HCT116 (cell line): ENCODE results near the gene WDR64. TPM values are rescaled to one million over a fixed set of nuclear protein-coding genes. Genes with fewer than 3 reads are reported as not detected.
A peak's percentile ranks its signal among the peaks of the same experiment; 100 is the strongest.

ENCODE experiments used
- ATAC-seq: fragments of 200-7000 bp; cut with Tn5 transposase; 2 replicates; pipeline ENCODE4 v1.9.1; 2020; ENCODE audit warnings: mild to moderate bottlenecking, moderate library complexity
- BruUV-seq: library from RNA; stranded (reverse); fragments of 400-500 nt; replicated peaks from 2 replicates; lab custom pipeline; 2021; lab: Mats Ljungman, UMichigan
- CTCF ChIA-PET: fragments of 300-600 bp; sonication (Branson Sonifier 250); formaldehyde crosslinking; loops from one replicate; lab custom pipeline; 2021; ENCODE audit warnings: antibody characterized with exemption; lab: Charles Lee
- POLR2A ChIA-PET: fragments of 300-600, 350-600 bp; sonication (Branson Sonifier 250); formaldehyde crosslinking; loops from one replicate; lab custom pipeline; 2021; ENCODE audit warnings: antibody characterized with exemption; lab: Charles Lee
- RAD21 ChIA-PET, 2 experiments: fragments of 300-600 bp; sonication (Branson Sonifier 250); formaldehyde crosslinking; loops; one replicate each; lab custom pipeline; 2023; ENCODE audit warnings: low total read pairs in 2 of 2; ENCODE audit not compliant: uncharacterized antibody in 2 of 2, unreplicated experiment in 2 of 2, low non-redundant PET in 1 of 2; lab: Charles Lee
- DNase-seq: peaks from one replicate; pipeline ENCODE4 v3.0.0-alpha.2; 2010; ENCODE audit warnings: low read depth, low spot score
- H2AFZ ChIP-seq: fragments of 200-600 bp; shearing (Covaris generic), sonication (generic); 2 replicates; pipeline ENCODE4 v1.6.1; 2017; ENCODE audit warnings: low read depth, mixed run types, mixed read lengths, antibody characterized with exemption, low read length; ENCODE audit not compliant: poor library complexity, severe bottlenecking
- H3K27ac ChIP-seq: 2 replicates; pipeline ENCODE4 v1.5.1; 2012; ENCODE audit warnings: low read depth, low read length
- H3K27me3 ChIP-seq: fragments of 200-600 bp; sonication (generic); 2 replicates; pipeline ENCODE4 v1.6.1; 2016; ENCODE audit warnings: mixed run types, low read length, mixed read lengths; ENCODE audit not compliant: insufficient read depth
- H3K36me3 ChIP-seq, 2 experiments: fragments of 200-500 bp in 1 of 2; fragments of 200-600 bp in 1 of 2; sonication (Bioruptor generic) in 1 of 2; sonication (generic) in 1 of 2; 2 replicates each; pipeline versions ENCODE4 v1.5.1 to v1.6.1; 2014 to 2016; ENCODE audit warnings: low read length in 2 of 2, inconsistent platforms in 1 of 2, mixed read lengths in 1 of 2, mixed run types in 1 of 2; ENCODE audit not compliant: insufficient read depth in 2 of 2, control insufficient read depth in 1 of 2
- H3K4me1 ChIP-seq, 2 experiments: fragments of 200-600 bp in 1 of 2; sonication (generic) in 1 of 2; 2 replicates each; pipeline versions ENCODE4 v1.5.1 to v1.6.1; 2012 to 2017; ENCODE audit warnings: low read length in 2 of 2, inconsistent platforms in 1 of 2, mild to moderate bottlenecking in 1 of 2, mixed read lengths in 1 of 2, mixed run types in 1 of 2, moderate library complexity in 1 of 2; ENCODE audit not compliant: insufficient read depth in 2 of 2, control insufficient read depth in 1 of 2
- H3K4me2 ChIP-seq: fragments of 200-600 bp; sonication (generic); 2 replicates; pipeline ENCODE4 v1.6.1; 2017; ENCODE audit warnings: mixed run types, low read length, mixed read lengths
- H3K4me3 ChIP-seq, 2 experiments: fragments of 200-600 bp in 1 of 2; sonication (generic) in 1 of 2; replicated peaks in 1 of 2; 2 replicates each; pipeline ENCODE4 v1.5.1; 2011 to 2016; ENCODE audit warnings: low read length in 2 of 2, control low read depth in 1 of 2, low read depth in 1 of 2, mild to moderate bottlenecking in 1 of 2, mixed read lengths in 1 of 2, mixed run types in 1 of 2
- H3K79me2 ChIP-seq: fragments of 200-600 bp; sonication (generic); 2 replicates; pipeline ENCODE4 v1.6.1; 2017; ENCODE audit warnings: mild to moderate bottlenecking, mixed run types, low read length, moderate library complexity, mixed read lengths; ENCODE audit not compliant: insufficient read depth
- H3K9ac ChIP-seq: fragments of 200-600 bp; sonication (generic); 2 replicates; pipeline ENCODE4 v1.6.1; 2016; ENCODE audit warnings: low read length, mixed read lengths
- H3K9me2 ChIP-seq: fragments of 200-600 bp; sonication (generic), shearing (Covaris generic); 2 replicates; pipeline ENCODE4 v1.6.1; 2017; ENCODE audit warnings: mixed run types, mild to moderate bottlenecking, moderate library complexity; ENCODE audit not compliant: insufficient read depth
- H3K9me3 ChIP-seq, 2 experiments: fragments of 200-500 bp in 1 of 2; fragments of 200-600 bp in 1 of 2; sonication (Bioruptor generic) in 1 of 2; sonication (generic) in 1 of 2; 2 replicates each; pipeline ENCODE4 v1.6.1; 2014 to 2017; ENCODE audit warnings: low read length in 2 of 2, mixed read lengths in 2 of 2, inconsistent platforms in 1 of 2, low read depth in 1 of 2, mild to moderate bottlenecking in 1 of 2, mixed run types in 1 of 2, moderate library complexity in 1 of 2; ENCODE audit not compliant: control insufficient read depth in 1 of 2, insufficient read depth in 1 of 2
- H4K20me1 ChIP-seq: fragments of 200-600 bp; sonication (generic), shearing (Covaris generic); 2 replicates; pipeline ENCODE4 v1.6.1; 2017; ENCODE audit warnings: mixed run types, mild to moderate bottlenecking, moderate library complexity; ENCODE audit not compliant: insufficient read depth
- CBX3 ChIP-seq: IDR thresholded peaks from 2 replicates; pipeline ENCODE4 v1.6.1; 2012; ENCODE audit warnings: low read depth
- CEBPB ChIP-seq: IDR thresholded peaks from 2 replicates; pipeline ENCODE4 v1.6.1; 2012; ENCODE audit warnings: low read depth
- CTCF ChIP-seq, 3 experiments: fragments of 200-600 bp in 1 of 3; sonication (generic) in 1 of 3; IDR thresholded peaks in 2 of 3; conservative IDR thresholded peaks in 1 of 3; 2 replicates each; pipeline ENCODE4 v1.5.1; 2012 to 2017; ENCODE audit warnings: low read depth in 2 of 3, low read length in 2 of 3, antibody characterized with exemption in 1 of 3, borderline replicate concordance in 1 of 3, control low read depth in 1 of 3, mild to moderate bottlenecking in 1 of 3, mixed read lengths in 1 of 3, mixed run types in 1 of 3, moderate library complexity in 1 of 3; ENCODE audit not compliant: insufficient read depth in 1 of 3
- ELF1 ChIP-seq: IDR thresholded peaks from 2 replicates; pipeline ENCODE4 v1.6.1; 2012; ENCODE audit warnings: low read depth, borderline replicate concordance
- EZH2 ChIP-seq: fragments of 200-600 bp; sonication (generic); IDR thresholded peaks from 2 replicates; pipeline ENCODE4 v1.6.1; 2017; ENCODE audit warnings: antibody characterized with exemption, mixed run types
- EZH2phosphoT487 ChIP-seq: fragments of 200-600 bp; IDR thresholded peaks from 2 replicates; pipeline ENCODE4 v1.6.1; 2018; ENCODE audit warnings: antibody characterized with exemption, borderline replicate concordance
- JUND ChIP-seq: IDR thresholded peaks from 2 replicates; pipeline ENCODE4 v1.6.1; 2012
- POLR2A ChIP-seq: IDR thresholded peaks from 2 replicates; pipeline ENCODE4 v1.7.0; 2011; ENCODE audit warnings: borderline replicate concordance; ENCODE audit not compliant: insufficient read depth, insufficient read length; ENCODE audit errors: extremely low read depth
- POLR2AphosphoS5 ChIP-seq: IDR thresholded peaks from 2 replicates; pipeline ENCODE4 v1.6.1; 2011; ENCODE audit warnings: mild to moderate bottlenecking, low read depth, low read length, moderate library complexity
- RAD21 ChIP-seq: IDR thresholded peaks from 2 replicates; pipeline ENCODE4 v1.6.1; 2012; ENCODE audit warnings: low read depth, mild to moderate bottlenecking
- SIN3A ChIP-seq: IDR thresholded peaks from 2 replicates; pipeline ENCODE4 v1.6.1; 2012; ENCODE audit warnings: low read depth
- SP1 ChIP-seq: IDR thresholded peaks from 2 replicates; pipeline ENCODE4 v1.6.1; 2012; ENCODE audit warnings: low read depth
- SRF ChIP-seq: IDR thresholded peaks from 2 replicates; pipeline ENCODE4 v1.6.1; 2012; ENCODE audit warnings: low read depth
- TCF7L2 ChIP-seq: IDR thresholded peaks from 2 replicates; pipeline ENCODE4 v1.7.0; 2011; ENCODE audit warnings: borderline replicate concordance, inconsistent platforms; ENCODE audit not compliant: insufficient read depth, insufficient read length; ENCODE audit errors: extremely low read depth
- YY1 ChIP-seq: IDR thresholded peaks from 2 replicates; pipeline ENCODE4 v1.6.1; 2011; ENCODE audit warnings: low read length, low read depth, moderate library complexity, mild to moderate bottlenecking; ENCODE audit not compliant: insufficient replicate concordance; ENCODE audit errors: extremely low read depth
- ZBTB33 ChIP-seq: IDR thresholded peaks from 2 replicates; pipeline ENCODE4 v1.6.1; 2011; ENCODE audit warnings: mild to moderate bottlenecking, low read length, moderate library complexity; ENCODE audit not compliant: insufficient replicate concordance; ENCODE audit errors: extremely low read depth
- ZFX ChIP-seq: fragments of 450-650 bp; IDR thresholded peaks from 2 replicates; pipeline ENCODE4 v1.6.1; 2017
- ZNF274 ChIP-seq: fragments of 200-500 bp; sonication (Bioruptor generic); IDR thresholded peaks from 2 replicates; pipeline ENCODE4 v1.6.1; 2014; ENCODE audit warnings: mild to moderate bottlenecking, low read depth, low read length, inconsistent platforms
- intact Hi-C: fragments of 100-400 bp; cut with micrococcal nuclease; formaldehyde crosslinking; loops from 2 replicates; pipeline ENCODE4 v1.10.0; 2022
- total RNA-seq: library from RNA; stranded (reverse); gene quantifications from one replicate; pipeline ENCODE4 v1.2.1, GENCODE V29; 2021; ENCODE audit not compliant: unreplicated experiment
- TF ChIP-seq, protein P1 (sequence below): IDR thresholded peaks from 2 replicates; pipeline ENCODE4 v1.6.1; 2012; ENCODE audit warnings: low read depth
- TF ChIP-seq, protein P2 (sequence below): IDR thresholded peaks from 2 replicates; pipeline ENCODE4 v1.6.1; 2012
- TF ChIP-seq, protein P3 (sequence below): IDR thresholded peaks from 2 replicates; pipeline ENCODE4 v1.6.1; 2012

The WDR64 gene
- total RNA-seq, 1 experiment from 2014 or later: not detected

DNA sequence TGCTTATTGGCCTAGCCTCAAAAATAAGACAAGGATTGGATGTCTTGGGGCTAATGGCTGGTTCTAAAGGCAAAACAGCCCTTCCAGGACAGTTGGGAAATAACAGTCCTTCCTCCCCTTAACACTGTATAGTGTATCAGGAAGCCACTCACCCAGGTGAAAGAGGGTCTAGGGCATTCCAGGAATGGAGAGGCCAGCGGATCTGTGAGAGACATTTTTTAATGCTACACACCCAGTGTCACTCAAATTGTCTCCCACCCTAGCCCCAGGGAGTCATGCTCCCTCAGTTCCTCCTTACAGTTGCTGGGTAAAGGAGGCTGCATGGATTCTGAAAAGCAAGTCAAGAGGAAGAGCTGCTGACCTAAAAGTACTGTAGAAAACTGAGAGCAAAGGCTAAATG is 171.8 kb downstream of the WDR64 start:
- Histone ChIP-seq H4K20me1 (no peaks in the 10 kb centered on the region), H3K4me2 (peak overlapping the region; percentile 64), H3K9me2 (no peaks in the 10 kb centered on the region), H3K79me2 (no peaks in the 10 kb centered on the region), H3K27me3 (no peaks in the 10 kb centered on the region), H3K9ac (peak overlapping the region; percentile 59), H3K36me3 (no peaks in the 10 kb centered on the region), H2AFZ (peak overlapping the region; percentile 83), H3K4me3 (peak overlapping the region; percentile 59 to 65), H3K4me1 (no peaks in the 10 kb centered on the region), H3K27ac (peak overlapping the region; percentile 11; the same call in 1 of the 2 replicates), H3K9me3 (no peaks in the 10 kb centered on the region)
- DNase-seq (peak; percentile 64), ATAC-seq (peak; percentile 95)
- POLR2A ChIA-PET: no interaction called here
- CTCF ChIA-PET: no interaction called here
- intact Hi-C loops: no loop called here
- RAD21 ChIA-PET: no interaction called here
- no TSS peak for BruUV-seq
- TF ChIP-seq ZBTB33 (no peak), YY1 (peak; percentile 74), SRF (peak; percentile 60; the same call in 1 of the 2 replicates), SIN3A (0 out of 2 replicates have a peak, but pooled peaks have one; percentile 38), CTCF (IDR thresholded peaks at IDR 0.05 in 2 of 3, conservative IDR thresholded peaks at IDR 0.05 in 1 of 3; ENCODE audit: borderline replicate concordance in 1 of 3, insufficient read depth in 1 of 3, low read depth in 2 of 3, low read length in 2 of 3) (no peak), SP1 (peak; percentile 62), EZH2 (no peak), JUND (peak; percentile 23; the same call in 1 of the 2 replicates), TCF7L2 (no peak), ZFX (peak; percentile 79), RAD21 (no peak), ELF1 (peak; percentile 30; the same call in 1 of the 2 replicates), EZH2phosphoT487 (no peak), POLR2AphosphoS5 (peak; percentile 47), ZNF274 (no peak), CEBPB (0 out of 2 replicates have a peak, but pooled peaks have one; percentile 24), CBX3 (peak; percentile 94), POLR2A (no peak)
- TF ChIP-seq, protein P1, sequence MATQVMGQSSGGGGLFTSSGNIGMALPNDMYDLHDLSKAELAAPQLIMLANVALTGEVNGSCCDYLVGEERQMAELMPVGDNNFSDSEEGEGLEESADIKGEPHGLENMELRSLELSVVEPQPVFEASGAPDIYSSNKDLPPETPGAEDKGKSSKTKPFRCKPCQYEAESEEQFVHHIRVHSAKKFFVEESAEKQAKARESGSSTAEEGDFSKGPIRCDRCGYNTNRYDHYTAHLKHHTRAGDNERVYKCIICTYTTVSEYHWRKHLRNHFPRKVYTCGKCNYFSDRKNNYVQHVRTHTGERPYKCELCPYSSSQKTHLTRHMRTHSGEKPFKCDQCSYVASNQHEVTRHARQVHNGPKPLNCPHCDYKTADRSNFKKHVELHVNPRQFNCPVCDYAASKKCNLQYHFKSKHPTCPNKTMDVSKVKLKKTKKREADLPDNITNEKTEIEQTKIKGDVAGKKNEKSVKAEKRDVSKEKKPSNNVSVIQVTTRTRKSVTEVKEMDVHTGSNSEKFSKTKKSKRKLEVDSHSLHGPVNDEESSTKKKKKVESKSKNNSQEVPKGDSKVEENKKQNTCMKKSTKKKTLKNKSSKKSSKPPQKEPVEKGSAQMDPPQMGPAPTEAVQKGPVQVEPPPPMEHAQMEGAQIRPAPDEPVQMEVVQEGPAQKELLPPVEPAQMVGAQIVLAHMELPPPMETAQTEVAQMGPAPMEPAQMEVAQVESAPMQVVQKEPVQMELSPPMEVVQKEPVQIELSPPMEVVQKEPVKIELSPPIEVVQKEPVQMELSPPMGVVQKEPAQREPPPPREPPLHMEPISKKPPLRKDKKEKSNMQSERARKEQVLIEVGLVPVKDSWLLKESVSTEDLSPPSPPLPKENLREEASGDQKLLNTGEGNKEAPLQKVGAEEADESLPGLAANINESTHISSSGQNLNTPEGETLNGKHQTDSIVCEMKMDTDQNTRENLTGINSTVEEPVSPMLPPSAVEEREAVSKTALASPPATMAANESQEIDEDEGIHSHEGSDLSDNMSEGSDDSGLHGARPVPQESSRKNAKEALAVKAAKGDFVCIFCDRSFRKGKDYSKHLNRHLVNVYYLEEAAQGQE: no peak
- TF ChIP-seq, protein P2, sequence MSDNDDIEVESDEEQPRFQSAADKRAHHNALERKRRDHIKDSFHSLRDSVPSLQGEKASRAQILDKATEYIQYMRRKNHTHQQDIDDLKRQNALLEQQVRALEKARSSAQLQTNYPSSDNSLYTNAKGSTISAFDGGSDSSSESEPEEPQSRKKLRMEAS: peak; percentile 65
- TF ChIP-seq, protein P3, sequence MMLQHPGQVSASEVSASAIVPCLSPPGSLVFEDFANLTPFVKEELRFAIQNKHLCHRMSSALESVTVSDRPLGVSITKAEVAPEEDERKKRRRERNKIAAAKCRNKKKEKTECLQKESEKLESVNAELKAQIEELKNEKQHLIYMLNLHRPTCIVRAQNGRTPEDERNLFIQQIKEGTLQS: no peak
